GM18519 (cell line): Measurements from ENCODE around the gene PHRF1.

Experiments used
- ATAC-seq: cut with Tn5 transposase; IDR thresholded peaks from one replicate; pipeline ENCODE4 v1.9.1; 2021; ENCODE audit warnings: mild to moderate bottlenecking, moderate library complexity; ENCODE audit not compliant: unreplicated experiment, low FRiP score

PHRF1 gene

GRCh38 chr11:613369-613968 is 37.2 kb downstream of the PHRF1 start:
- ATAC-seq: no peak

DNA sequence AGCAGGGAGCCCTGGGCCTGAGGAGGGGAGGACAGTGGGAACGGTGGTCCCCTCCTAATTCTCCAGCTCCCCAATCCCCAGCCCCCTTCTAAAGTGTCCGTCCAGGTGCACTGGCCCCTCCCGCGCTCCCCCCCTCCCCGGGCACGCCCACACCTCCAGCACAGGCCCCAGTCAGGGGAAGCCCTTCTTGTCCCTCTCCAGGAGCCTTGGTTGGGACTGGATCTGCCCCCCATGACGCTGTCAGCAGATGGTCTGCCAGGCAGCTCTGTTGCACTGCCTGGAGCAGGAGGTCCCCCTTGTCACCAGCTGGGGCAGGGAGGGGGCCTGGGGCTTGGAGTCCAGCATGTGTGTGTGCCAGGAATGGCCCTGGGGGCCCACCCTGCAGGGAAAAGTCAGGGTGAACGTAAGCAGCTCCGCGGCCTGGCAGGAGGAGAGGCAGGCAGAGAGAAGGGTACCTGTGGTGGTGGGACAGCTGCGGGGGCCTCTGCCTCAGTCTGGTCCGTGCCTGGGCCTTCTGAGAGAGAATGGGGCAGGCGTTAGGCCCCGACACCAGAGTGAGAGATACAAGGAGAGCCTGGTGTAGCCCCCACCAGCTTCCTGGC is 37.9 kb downstream of the PHRF1 start:
- ATAC-seq: no peak

GRCh38 chr11:614623-615503 is 38.6 kb downstream of the PHRF1 start:
- ATAC-seq: no peak

- peak; percentile 49 for ATAC-seq
These were observed 39.4 kb downstream of the PHRF1 start, which contains the start of gene IRF7 for GRCh38 chr11:615504-616319. TSS of gene IRF7 (minus strand) at chr11:615950. CDS start at chr11:615364, 586 bp downstream.

- ATAC-seq: no peak
These were observed 40.3 kb downstream of the PHRF1 start for GRCh38 chr11:616320-617198.

DNA sequence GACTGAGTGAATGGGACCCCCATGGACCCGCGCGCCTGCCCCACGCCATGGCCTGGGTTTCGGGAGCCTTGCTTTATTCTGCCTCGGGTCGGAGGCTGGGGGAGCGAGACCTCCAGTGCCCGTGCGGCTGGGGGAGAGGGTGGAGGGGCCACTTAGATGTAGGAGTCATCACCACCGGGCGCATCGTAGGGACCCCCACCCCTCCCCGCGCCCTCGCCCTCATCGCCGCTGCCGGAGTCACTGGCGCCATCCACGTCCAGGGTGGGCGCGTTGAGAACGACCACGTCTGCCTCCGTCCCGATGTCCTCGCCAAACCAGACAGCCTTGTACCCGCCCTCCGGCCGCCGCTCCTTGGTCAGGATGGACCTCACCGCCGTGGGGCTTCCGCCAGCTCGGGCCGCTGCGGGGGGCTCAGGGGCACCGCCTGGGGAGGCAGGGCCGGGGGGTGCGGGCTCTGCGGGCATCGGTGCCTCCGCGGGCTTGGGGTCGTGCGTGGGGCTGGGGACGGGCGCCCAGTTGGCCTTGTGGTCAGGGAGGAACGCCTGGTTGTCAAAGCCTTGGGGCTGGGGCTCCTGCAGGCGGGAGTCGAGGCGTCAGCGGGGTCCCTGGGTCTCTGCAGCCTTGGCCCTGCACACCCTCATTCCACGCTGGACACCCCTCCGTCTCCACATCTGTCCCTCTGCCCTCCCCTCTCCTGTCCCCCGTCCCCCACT is 41.1 kb downstream of the PHRF1 start:
- ATAC-seq: no peak

GRCh38 chr11:617912-618682 is 41.8 kb downstream of the PHRF1 start:
- no peak for ATAC-seq

DNA sequence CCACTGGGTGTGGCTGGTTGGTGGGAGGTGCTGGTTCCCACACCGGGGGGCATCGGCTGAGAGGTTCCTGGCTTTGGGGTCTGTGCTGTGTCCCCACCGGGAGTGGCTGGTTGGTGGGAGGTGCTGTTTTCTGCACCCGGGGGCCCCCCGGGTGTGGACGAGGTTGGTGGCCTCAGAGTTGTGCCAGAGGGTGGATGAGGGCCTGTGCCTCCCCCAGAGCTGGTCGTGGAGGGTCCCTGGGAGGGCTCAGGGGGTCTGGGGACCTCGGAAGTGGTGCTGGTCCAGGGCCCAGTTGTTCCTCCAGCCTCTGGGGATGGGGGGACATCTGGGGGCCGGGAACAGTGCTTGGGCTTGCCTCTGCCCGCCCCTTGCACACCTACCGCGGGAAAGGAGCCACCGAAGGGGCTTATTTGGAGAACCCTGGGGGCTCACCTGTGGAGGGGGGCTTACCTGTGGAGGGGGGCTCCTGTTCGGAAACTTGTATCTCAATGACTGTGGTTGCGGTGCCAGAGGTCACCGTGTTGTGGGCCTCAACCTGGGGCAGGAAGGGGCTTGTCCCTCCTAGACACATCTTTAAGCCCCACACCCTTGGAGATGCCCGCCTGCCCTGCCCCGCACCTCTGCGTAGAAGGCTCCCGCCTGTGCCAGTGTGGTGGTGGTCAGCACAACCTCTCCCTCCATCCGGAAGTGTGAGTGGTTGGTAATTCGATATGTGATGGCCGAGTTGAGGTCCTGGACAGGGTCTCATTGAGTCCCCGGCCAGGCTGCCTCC is 42.8 kb downstream of the PHRF1 start:
- no peak for ATAC-seq

DNA sequence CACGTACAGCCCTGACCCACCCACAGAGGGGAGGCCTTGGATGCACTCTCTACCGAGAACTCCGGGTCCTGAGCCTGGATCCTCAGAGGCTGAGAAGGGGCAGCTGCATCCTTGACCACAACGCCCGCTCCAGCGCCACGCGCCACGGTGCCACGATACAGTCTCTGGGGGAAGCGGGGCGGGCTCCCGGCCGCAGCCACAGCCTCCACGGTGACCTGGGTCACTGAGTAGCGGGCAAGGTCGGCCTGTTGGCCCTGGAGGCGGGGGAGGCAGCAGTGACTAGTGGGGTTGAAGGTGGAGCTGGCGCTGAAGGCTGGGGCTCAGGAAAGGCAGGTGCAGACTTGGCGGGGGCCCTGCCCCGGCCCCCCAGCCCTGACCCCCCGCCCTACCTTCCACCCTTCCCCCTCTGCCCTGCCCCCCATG is 43.4 kb downstream of the PHRF1 start:
- ATAC-seq: no peak

DNA sequence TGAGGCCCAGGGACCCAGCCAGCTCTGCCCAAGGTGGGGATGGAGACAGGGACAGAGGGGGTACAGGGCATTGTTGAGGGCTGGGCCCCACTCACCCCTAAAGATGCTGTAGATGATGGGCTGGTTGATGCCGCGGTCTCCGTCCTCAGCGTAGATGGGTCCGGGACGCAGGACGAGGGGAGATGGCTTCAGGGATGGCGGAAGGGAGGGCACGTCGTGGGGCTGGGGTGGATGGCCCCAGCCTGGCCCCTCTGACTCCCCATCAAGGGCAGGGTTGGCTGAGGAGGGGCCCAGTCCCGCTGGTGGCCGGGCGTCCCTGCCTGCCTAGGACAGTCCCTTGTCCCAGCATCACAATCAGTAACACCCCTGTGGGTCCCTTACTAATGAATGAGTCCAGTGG is 43.9 kb downstream of the PHRF1 start:
- ATAC-seq: no peak

GRCh38 chr11:620935-621814 is 44.9 kb downstream of the PHRF1 start:
- no peak for ATAC-seq

- ATAC-seq: no peak
These were observed 45.6 kb downstream of the PHRF1 start for GRCh38 chr11:621838-622237.

- no peak for ATAC-seq
These were observed 47.1 kb downstream of the PHRF1 start for GRCh38 chr11:623349-623869.

DNA sequence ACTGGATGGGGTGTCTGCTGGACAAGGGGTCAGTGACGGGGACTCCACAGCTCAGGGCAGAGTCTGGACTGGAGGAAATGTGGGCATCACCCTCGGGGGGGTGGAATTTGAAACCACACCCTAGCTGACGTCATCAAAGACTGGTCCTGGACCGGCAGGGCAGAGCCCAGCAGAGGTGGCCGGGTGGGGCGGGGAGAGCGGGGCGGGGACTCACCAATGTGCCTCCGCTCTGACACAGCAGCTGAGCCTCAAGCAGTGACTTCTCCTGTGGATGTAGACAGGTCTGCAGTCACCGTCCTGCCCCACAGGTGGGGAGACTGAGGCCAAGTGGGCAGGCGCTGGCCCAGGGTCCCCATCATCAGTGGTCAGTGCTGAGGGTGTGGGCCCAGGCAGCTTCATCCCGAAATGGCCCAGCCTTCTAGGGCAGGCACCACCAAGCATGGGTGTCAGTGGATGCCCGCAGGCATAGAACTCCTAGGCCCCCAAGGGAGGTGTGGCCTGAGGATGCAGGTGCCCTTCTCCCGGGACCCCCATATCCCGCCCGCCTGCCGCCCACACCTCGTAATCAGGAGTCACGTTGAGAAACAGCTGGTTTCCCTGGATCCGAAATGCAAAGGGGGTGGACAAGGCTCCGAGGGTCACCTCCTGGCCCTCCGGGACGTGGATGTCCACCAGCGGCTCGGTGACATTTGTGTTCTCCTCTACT is 47.9 kb downstream of the PHRF1 start:
- no peak for ATAC-seq

- no peak for ATAC-seq
These were observed 48.7 kb downstream of the PHRF1 start, which contains the start of gene CDHR5 for GRCh38 chr11:624705-625635. TSS of gene CDHR5 (minus strand) at chr11:624955. CDS start at chr11:624902, 53 bp downstream.
